NCI-H510A treated with DMSO at 0.1 percent for 48 hours (cell line): ENCODE results near the gene THBS3.
"Not testable (repeated sequence)": the region's sequence is repeated elsewhere in the genome, so short reads cannot be mapped to it uniquely, and the experiment has no call there.

Source experiments
- DNase-seq: peaks from one replicate; lab custom pipeline; 2025; lab: John Stamatoyannopoulos, UW

Gene THBS3

DNA sequence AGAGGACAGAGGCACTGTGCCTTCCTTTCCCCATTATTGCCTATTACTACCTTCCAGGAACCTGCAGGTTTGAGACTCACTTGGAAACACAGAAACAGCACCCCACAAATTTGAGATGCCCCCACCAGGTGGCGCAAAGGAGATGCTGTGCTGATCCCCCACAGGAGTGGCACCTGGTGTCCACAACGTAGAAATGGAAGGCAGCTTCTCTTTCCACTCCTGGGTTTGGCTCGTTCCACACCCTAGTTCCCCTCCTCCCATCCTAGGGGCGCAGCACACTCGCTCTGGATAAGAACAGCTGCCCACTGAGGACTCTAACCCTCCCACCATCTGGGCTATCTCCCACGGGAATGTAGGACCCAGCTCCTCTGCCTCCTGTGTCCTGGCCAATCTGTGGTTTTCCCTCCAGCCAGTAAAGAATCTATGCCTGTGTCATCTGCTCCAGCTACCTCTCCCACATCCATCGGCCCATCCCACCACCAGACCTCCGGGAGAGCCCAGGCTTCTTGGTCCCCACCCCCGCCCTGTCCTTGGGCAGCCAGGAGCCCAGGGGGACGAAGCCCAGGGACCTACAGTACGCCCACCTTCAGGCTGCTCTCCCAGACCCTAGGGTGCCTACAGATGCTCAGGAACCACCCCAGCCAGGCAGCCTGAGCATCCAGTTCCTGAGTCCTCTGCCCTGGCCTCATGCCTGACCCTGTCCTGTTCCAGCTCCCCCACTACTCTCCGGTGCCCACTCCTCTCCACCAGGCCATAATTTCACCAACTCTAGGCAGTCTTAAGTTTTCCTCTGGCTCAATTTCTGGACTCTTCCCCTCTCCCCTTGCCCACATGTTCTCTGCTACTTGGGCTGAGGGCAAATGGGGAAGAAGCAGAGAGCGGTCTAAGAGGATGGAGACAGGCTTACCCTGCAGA is 549 bp downstream of the THBS3 start:
- peak; percentile 83 for DNase-seq

DNA sequence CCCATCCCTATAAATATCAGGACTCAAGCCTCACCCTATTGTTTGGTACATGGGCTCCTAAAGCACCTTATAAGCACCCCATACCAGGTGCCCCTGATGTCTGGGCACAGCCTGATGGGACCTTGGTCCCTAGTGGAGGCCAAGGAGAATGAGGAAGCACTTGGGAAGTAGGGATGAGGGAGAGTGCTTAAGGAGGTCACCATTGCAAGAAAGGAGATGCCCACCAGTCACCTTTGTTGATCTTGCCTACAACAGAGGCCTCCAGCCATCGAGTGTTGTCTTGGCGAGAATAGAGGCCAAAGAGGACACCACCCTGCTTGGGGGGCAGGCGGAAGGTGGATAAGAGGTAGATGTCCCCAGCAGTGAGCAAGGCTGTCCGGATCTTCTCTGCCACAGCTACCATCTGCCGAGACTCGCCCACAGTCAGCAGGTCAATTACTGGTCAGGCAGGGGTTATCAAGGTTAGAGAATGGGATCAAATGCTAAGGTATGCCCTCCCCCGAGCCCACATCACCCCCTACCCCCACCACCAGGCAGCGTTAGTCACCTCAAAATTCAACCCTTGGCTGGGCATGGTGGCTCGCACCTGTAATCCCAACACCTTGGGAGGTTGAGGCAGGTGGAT is 1.6 kb downstream of the THBS3 start:
- no peak for DNase-seq

DNA sequence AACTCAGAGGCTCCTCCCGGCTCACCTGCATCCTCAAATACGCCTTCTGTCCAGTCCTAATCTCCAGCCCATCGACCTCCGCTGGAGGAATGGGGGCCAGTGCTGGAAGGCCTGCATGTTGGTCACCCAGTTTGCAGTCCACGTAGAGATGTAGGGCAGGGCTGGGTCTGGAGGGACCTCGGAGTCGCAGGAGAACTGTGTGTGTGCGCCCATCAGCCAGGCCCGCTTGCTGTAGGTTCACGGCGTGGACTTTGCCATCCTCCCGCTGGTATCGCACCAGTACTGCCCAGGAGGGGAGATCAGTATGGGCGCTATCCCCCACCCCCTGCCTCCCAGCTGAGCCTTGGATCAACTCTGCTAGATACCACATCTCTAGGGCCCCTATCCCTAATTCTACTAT is 2.7 kb downstream of the THBS3 start:
- no peak for DNase-seq

DNA sequence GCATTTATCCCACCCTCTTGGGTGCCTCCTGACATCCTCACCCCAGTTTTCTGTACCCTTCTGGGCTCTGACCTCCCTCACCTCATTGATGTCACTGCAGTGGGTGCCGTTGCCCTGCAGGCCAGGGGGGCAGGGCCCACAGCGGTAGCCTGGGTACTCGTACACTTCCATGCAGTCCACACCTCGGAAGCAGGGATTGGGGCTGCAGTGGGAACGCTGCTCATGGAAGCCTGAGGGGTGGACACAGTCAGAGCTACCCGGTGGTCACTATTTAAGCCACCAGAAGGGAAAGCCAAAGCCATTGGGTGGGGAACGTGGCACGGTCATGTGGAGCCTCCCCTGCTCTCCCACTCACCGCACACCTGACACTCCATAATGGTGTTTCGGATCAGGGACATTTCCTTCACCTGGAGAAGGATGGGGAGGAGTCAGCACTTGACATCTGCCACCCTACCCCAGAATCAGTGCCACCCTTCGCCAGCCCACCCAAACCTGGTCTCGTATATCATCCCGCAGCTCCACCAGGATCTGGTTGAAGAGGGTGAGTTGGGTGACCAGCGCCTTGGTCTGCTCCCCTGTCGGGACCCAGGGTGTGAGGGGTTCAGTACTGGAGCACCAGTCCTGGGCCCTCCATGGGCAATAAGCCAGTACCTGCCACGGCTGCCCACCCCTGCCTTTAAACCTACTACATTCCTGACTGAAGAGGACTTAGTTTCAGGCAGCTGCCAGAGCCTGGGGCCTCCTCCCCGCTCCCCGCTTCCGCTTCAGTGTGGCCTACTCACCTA is 4.8 kb downstream of the THBS3 start:
- no peak for DNase-seq

DNA sequence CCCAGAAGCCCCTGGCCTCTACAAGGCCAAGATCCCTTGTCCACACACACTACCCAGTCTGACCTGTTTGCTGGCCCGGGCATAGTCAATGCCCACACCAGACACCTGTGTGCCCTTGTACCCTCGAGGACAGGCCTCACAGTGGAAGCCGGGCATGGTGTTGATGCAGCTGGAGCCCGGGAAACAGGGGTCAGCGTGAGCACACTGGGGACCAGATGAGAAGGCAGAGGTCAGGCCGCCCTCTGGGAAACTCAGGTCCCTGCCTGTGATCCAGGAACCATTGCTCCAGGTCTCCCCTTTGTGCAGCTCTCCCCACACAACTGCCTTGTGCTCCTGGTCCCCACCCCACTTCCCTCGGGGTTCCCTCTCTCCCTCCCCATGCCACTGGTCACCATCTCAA is 5.5 kb downstream of the THBS3 start:
- DNase-seq: no peak

DNA sequence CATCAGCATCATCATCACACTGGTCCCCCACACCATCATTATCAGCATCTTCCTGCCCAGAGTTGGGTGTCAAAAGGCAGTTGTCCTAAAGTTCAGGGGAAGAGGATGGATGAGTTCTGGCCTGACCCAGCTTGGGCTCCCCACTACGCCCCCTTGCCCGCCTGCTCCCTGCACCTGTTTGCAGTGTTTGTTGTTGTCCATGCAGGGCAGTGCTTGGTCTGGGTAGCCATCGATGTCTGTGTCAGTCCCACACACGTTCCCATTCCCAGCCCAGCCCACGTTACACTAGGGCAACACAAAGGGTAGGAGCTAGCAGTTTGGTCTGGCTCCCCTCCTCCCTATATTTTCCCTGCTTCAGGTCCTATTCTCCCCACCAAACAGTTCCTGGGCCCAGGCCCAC is 6.8 kb downstream of the THBS3 start:
- no peak for DNase-seq

DNA sequence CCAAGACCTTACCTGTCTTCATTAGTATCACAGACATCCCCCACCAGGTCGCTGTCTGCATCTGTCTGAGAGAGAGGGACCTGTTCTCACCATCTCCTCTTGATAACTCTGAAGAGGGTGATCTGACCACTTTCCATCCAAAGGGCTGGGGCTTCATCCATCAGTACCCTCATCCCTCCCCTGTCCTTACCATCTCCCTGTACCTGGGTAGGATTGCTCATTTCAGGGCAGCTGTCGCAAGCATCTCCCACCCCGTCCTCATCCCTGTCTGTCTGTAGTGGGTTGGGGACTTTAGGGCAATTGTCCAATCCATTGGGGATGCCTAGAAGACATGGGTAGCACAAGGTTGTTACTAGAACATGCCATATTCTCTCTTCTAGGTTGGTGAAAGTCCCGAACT is 7.9 kb downstream of the THBS3 start:
- no peak for DNase-seq

DNA sequence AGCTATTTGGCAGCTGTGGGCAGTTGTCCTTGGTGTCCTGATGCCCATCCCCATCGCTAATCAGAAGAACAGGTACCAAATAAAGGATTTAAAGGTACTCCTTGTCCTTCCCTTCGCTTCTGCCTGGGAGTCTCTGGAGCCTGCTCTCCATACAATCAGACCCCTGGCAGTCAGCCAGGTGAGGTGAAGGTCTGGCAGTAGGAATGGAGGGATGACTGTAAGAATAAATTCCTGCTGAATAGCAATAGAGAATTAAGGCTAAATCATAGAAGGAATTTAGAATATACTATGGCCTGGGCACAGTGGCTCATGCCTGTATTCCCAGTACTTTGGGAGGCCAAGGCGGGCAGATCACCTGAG is 9.2 kb downstream of the THBS3 start:
- DNase-seq: no peak

DNA sequence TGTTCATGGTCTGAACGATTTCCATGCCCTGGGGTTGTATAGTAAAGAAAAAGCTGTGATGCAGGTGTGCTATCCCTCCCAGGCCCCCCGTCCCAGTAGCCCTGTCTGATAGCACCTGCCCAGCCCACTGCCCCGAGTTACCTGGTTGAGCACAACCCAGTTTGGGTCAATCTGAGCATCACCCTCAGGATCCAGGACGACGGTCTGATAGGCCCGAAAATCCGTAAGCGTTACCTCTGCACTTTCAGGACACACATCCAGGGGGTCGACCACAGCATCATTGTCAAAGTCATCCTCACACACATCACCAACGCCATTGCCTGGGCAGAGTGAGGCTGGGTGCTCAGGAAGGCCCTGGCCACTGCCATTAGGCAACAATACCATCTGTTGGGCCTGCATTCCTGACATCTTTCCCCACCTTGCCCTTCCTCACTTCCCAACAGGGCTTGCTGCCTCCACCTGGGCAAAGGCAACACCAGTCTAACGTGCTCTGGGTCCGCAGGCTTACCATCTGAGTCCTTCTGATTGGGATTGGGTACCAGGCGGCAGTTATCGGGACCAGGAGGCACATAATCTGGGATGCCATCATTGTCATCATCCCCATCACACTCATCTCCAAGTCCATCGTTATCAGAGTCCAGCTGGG is 9.7 kb downstream of the THBS3 start:
- no peak for DNase-seq

DNA sequence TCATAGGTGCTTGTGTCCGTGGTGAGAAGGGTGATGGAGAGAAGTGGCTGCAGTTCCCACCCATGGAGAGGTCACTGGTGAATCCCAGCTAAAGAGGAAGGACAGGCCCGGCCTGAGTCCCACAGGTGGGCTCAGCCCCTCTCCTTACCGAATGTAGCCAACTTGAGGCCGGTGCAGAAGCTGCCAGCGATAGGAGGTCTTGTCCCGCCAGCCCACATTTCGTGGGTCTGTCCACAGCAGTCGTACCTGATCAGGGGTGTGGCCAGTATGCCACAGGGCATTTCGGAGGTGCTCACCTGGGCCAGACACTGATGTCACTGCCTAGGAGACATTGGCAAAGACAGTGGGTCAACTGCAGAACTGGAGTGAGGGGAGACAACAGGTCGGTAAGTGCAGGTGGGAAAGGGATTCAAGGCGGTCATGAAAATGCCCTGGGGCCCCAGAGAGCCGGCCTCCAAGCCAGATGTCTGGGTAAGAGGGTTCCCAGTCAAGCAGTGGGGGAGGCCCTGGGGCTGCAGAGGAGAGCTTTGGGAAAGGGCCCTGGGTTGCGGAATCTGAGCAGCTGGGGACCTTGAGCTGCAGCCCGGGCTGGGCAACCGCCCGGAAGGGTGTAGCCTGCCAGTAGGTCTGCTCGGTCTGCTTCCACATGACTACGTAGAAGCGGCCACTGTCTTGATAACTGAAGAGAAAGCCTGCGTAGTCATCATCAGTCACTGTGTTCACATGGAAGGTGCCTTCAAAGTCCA is 10.6 kb downstream of the THBS3 start:
- DNase-seq: no peak

DNA sequence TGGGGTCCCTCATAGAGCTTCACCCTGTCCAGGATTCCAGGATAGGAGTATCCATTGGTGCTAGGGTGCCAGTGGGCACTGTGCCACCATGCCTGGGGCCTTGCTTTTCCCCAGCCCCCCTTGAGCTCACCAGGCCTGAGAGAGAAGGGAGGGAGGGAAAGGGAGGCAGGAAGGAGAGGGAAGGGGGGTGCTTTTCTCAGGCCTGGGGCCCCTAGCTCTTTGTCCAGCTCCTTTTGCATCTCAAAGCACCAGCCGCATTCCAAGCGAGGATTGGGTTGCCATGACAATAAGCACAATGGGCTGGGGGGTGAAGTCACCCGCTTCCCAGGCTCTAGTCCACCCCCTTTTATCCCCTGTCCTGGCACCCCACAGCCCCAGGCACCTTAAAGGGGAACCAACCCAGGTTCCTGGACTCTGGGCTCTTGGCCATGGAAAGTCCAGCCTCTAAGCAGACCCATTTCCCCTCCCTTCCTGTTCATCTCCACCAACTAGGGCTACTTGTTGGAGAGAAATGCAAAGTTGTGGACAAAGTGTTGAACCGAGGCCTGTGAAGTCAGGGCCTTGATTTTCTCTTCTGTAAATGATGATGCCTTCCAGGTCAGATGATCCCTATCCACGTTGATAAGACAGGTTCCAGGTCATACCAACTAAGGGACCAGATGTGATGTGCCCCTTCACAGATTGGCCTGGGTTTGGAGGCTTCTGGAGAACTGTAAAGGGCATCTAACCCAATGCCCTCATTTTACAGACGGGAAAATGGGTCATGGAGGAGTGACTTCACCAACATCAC is 11.4 kb downstream of the THBS3 start:
- no peak for DNase-seq

DNA sequence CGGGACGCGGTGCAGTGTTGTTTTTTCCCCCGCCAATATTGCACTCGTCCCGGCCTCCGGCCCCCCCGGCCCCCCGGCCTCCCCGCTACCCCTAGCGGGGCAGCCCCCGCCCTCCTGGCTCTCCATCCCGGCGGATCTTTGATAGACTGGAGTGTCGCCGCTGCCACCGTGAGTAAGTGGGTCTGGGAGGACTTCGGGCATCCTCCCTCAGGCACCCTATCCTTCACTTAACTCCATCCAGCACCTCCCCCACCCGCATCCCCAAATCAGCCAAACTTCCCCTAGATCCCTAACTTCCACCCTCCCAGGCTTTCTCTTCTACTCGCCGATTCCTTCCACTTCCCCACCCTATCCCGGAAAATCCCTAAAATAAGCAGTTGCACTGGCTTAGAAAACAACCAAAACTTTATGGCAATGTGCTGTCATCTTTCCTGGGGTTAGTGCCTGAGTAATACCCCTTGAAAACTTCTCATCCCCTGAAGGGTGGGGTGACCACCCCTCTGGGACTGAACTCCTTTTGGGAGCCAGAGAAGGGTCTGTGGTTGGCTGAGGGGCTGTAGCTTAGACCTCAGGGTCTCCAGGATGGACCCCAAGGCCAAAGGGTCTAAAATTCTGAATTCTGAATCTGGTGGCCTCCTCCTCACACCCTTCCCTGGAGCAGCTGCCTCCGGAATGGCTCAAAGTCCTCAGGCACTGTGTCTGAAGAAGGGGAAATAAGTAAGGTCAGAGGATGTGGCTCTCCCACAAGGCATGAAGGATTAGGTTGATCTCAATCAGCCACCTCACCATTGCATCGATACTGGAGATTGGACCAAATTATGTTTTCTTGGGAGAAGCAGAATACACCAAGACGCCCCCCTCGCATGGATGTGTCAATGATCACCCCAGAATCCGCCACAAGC is 12.2 kb downstream of the THBS3 start:
- DNase-seq: no peak

DNA sequence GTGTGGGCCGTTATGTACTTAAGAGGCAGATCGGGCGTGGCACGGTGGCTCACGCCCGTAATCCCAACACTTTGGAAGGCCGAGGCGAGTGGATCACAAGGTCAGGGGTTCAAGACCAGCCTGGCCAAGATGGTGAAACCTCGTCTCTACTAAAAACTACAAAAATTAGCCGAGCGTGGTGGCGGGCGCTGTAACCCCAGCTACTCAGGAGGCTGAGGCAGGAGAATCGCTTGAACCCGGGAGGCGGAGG is 13.8 kb downstream of the THBS3 start:
- not testable (repeated sequence) for DNase-seq

DNA sequence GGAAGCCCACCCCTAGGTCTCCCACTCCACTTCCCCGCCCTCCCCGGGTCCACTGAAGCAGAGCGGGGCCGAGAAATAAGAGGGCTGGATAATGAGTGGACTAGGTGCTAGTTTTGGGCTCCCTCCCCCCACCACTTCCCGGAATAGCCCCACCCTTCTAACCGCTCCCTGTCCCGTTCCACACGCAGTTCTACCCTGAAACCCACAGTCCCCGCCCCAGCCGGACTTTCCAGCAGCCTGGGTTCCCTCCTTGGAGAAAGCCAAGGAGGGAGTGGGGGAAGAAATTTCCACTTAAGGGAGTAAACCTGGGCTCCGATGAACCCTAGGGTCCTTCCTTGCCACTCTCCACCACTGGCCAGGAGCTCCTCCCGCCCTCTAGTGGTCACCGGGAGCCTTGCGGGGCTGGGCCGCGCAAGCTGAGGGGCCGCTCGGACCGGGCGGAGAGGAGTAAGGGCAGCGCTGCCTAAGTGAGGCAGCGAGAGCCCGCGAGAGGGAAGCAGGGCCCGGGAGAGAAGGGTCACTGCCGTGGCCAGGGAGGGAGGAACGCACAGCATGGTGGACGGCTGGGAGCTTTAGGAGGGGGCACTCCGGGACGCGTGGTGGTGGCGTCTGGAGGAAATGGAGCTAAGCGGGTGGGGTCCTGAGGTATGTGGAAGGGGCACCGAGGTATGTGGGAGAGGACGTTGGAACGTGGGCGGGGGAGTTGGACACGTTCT is 14.3 kb downstream of the THBS3 start:
- DNase-seq: peak; percentile 82

DNA sequence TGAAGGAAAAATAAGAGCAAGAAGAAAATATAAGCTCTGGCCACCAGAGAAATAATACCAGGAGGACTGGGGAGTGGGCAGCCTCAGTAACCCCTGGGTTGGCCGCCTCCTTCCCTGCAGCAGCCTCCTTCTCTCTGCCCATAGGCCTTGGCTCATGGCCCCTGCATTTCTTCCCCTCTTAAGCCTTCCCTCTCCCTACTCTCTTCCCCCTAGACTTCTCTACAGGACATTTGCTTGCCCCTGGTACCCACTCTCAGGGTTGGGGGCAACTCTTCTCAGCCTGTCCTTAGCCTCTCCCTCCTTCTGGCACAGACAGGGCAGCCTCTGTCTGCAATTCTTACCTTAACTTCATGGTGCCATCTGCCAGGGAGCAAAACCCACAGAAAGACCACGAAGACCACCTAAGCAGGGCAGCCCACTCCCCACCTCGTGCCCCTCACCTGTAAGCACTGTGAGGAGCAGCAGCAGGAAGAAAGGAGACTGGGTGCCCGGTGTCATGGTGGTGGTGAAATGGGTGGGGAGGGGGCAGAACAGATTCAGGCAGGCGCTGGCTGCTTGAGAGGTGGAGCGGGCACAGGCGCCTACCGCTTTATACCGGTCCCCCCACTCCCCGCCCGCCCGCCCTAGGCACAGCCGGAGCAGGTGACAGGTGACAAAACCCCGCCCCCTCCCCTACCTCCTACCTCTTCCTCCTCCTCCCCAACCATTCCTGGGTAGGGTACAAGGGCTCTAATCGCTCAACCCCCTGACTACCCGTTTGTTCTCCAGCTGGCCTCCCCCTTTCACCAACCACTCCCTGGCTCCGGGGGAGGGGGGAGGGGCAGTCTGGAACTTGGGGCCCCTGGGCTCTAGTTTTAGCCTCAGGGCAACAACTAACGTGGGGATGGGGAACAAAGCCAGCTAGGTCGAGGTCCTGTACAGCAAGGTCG is 15.1 kb downstream of the THBS3 start:
- peak; percentile 81 for DNase-seq

DNA sequence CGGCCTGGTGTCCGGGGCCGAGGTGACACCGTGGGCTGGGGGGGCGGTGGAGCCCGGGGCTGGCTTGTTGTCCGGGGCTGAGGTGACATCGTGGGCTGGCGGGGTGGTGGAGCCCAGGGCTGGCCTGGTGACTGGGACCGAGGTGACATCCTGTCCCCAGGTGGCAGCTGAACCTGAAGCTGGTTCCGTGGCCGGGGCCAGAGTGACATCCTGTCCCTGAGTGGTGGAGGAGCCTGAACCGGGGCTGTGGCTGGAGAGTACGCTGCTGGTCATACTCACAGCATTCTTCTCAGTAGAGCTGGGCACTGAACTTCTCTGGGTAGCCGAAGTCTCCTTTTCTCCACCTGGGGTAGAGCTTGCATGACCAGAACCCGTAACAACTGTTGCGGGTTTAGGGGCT is 15.8 kb downstream of the THBS3 start:
- DNase-seq: no peak

DNA sequence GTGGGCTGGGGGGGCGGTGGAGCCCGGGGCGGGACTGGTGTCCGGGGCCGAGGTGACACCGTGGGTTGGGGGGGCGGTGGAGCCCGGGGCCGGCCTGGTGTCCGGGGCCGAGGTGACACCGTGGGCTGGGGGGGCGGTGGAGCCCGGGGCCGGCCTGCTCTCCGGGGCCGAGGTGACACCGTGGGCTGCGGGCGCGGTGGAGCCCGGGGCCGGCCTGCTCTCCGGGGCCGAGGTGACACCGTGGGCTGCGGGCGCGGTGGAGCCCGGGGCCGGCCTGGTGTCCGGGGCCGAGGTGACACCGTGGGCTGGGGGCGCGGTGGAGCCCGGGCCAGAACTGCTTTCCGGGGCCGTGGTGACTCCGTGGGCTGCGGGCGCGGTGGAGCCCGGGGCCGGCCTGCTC is 17.8 kb downstream of the THBS3 start:
- DNase-seq: not testable (repeated sequence)

DNA sequence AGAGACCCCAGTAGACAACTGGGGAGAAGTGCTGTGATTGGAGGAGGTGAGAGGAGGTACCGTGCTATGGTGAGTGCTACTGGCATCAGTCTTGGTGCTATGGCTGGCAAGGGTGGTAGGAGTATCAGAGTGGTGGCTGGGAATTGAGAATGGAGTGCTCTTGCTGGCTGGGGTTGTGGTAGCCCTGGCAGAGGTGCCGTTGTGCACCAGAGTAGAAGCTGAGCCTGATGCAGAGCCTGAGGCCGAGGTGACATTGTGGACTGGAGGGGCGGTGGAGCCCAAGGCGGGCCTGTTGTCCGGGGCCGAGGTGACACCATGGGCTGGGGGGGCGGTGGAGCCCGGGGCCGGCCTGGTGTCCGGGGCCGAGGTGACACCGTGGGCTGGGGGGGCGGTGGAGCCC is 19.4 kb downstream of the THBS3 start:
- no peak for DNase-seq
